ENCODE measurements around the gene TMEM250.
A peak's percentile ranks its signal among the peaks of the same experiment; 100 is the strongest.

TMEM250 gene

DNA sequence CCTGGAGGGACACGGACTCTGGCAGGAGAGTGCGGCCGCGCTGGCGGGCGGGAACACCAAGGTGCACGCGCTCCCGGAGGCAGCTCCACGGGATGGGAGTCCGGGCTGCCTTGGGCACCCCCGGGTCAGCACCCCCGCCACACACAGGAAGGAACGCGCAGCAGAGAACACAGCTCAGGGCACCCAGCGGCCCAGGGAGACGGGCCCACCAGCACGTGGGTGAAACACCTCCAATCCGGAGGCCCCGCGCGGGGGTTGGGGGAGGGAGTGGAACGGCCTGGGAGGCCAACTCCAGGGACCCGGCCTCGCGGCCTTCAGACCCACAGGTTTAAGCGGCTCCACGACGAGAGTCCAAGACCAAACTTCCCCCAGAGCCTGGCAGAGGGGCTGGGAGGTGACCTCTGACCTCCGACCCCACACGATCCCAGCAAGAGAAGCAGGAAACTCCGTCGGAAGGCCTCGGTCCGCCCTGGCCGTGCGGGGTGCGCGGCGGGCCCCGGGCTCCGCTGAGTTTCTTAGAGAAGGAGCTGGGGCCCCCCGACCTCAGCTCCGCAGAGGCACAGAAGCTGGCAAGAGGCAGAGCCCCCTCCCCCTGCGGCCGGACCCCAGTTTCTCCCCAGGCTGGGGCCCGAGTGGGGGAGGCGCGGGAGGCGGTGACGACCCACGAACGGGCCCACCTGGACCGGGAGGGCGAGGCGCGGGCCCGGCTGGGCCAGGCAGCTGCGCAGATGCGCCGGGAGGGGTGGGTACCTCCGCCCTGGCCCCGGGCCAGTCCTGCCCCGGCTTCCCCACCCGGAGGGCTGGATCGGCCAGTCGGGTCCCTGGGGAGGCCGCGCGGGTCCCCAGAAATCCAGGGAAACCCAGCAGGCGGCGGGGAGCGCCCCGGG lies 24.4 kb downstream of the TMEM250 start:
- peak; percentile 43 for DNase-seq (ENCODE audit: low spot score)

DNA sequence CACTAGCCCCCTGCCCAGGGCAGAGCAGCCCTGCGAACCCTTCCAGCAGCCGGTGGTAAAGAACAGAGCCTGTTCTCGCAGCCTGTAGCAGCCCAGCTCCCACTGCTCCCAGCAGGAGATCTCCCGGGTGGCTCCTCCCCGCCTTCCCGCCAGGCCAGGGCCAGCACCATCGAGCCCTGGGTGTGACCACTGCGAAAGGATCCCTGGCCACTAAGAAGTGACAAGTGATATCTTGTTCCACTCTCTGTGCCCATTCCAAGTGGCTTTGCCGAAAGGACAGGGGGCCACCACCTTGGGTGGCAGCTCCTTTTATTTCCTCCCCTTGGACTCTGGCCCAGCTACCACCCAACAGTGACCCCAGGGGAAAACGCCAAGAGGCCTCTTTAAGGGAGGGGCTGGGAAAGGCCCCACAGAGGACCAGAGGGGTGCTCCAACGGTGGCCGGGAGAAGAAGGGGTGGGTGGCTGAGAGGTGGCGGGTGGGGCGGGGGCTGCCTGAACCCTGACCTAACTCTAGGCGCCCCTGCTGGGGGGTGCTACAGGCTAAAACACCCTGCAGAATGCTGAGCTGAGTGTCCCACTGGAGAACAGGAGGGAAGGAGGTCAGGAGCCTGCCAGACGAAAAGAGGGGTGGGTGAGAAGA lies 25.2 kb downstream of the TMEM250 start:
- DNase-seq (ENCODE audit: low spot score): no peak

DNA sequence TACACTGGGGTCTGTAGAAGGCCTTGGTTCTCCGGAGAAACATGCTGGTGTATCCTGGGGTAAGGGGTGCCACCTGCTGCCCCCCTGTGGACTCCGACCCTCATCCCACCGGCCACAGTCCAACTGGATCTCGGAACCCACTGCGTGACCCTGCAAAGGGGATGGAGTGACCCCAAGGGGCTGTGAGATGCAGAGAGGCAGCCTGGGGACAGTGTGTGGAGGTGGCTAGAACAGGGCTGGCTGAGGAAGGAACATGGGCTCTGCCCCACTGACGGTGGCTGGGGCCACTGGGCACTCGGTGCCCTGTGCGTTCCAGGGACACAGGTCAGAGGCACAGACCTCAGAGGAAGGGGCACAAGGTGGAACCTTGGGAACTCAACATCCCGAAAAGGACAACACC lies 25.9 kb downstream of the TMEM250 start:
- no peak for DNase-seq (ENCODE audit: low spot score)

DNA sequence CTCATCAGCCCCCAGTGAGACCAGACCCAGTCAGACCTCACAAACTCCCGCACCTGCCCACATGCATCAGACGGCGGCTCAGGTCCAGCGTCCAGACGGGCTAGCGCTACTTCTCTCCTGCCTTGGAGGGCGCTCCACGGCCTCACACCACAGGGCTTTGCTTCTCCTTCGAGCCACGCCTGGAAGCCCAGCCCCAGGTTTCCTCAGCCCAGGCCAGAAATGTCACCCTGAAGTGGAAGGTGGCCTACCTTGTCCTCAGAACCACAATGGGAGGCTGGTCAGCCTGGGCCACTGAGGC lies 26.4 kb downstream of the TMEM250 start:
- no peak for DNase-seq (ENCODE audit: low spot score)

DNA sequence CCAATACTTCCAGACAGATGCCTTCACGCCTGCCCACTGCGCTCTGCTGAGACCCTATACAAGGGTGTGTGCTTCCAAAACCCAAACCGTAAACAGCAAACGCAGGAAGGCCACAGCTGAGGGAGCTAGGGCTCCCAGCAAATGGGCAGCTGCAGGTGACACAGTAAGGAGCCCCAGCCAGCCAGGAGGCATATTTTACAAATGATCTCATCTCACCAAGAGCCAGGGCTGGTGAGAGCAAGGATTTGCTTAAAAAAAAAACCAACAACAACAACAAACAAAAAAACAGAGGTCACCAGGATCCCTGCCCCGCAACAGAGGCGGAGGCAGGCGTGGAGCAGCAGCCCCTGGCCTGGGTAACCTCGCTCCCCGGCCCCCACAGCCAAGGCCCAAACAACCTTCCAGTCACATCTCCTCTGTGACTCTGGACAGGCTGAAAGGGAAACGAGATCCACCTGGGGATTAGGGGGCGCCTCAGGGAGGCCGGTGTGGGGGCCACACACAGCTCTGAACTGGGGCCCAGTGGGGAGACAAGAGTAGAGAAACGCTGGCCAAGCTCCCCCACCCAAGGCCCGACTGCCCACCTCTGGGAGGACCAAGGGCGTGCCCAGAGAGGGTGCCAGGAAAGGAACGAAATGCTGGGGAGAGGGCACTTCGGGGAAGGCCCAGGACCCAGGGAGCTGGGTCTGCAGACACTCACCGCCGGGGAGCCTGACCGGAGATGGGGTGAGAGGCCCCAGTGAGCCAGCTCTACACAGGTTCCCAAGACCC lies 26.9 kb downstream of the TMEM250 start:
- no peak for DNase-seq (ENCODE audit: low spot score)

DNA sequence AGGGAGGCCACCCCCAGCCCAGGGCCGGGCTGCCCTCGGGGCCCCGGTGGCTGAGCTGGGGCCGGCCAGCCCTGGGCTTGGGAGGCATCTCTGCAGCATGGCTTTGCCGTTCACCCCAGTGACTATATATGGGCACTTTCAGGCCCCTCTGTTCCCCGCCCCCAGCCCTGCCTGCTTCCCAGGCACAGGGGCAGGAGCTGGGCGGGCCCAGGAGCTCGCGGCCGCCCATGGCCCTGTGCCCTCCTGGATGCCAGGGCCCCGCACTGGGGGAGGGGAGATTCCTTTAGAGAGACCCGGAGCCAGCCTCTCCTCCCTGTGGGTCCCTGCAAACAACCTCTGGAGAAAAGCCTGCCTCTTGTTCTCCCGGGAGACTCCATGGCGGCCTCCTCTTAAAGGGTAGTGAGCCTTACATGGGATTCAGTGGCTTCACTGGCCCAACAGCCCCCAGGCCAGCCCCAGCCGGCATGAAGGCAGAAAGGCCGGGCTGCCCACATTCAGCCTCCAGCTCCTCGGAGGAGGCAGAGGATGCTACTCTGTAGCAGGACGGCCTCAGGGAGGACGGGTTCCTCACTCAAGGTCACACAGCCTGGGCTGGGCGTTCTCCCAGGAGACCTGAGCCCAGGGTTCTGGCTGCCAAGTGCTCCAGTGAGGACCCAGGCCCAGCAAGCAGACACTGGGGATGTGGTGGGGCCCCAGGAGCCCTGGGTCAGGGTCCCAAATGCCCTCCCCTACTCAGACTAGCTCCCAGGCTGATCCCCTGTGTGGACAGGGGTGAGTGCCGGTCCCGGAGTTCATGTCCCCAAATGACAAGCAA lies 27.7 kb downstream of the TMEM250 start:
- no peak for DNase-seq (ENCODE audit: low spot score)

DNA sequence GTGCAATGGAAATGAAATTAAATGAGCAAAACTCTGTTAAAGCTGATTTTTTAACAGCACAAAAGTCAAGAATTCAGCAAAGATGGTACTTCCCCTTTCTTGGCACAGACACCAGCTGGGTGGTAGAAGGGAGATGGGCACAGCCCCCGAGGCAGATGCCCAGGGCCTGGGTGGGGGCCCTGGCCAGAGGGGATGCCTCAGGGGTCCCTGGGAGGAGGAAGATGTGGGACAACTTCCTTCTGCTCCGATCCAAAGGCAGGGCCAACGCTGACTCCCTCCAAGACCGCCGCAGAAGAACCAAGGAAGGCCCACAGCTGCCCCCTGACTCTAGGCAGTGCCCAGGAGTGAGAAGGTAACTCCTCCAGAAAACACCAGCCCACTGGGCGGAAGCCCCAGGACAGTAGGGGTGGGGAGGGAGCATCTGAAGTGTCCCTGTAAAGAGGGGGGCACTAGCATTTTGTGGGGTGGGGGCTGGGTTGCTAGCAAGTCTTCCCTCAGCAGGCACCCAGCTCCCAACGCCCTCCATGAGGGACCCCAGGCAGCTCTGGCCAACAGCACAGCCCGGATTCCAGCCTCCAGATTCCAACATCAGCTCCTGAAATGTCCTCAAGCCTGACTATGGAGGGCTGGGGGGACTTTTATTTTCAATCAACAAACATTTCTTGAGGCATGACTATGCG lies 28.5 kb downstream of the TMEM250 start:
- no peak for DNase-seq (ENCODE audit: low spot score)

DNA sequence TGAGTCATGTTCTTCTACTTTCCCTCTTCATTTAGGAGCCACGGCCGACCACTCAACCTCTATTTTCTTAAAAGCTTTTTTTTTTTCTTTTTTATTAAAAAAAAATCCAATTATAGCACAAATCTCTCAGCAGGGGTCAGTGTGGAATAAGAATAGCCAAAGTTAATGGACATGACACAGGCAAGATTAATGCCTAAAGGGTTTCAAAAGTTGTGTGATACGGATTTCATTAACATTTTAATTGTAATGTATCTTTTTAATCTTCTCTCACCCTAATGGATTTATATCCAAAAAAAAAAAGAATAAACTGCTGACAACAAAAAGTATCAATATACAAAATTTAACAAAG lies 29.0 kb downstream of the TMEM250 start:
- peak; percentile 44 for DNase-seq (ENCODE audit: low spot score)

DNA sequence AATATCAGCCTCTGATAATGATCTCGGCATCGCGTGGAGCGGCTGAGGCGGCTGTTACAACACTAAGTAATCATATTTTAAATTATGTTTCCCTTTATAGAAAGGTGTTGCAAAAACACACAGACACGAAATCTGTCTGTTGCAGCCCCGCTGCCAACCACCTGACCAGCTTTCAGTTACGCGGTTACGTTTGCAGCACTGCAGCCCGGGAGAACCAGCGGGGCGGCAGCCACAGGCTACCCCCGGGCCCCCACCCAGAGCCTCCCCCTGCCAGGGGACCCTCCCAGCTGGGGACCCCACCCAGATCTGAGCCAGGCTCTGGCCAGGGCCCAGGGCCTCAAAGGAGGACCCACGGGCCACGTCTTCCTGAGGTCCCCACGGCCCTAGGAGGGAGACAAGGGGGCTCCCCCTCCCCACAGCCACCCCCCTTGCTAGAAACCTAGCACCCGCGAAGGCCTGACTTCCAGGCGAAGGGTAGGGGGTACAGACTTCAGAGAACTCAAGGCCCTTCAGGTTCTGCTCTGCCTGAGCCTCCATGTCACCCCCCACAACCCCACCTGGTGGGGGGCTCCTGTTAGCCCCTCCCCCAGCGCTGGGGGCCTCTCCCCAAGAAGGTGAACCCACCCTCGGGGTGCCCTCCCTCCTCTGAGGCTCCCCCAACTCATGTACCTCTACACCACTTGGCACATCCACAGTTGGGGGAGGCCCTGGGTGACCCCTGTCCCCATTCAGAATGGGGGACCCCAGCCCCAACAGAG lies 29.6 kb downstream of the TMEM250 start:
- DNase-seq (ENCODE audit: low spot score): no peak

DNA sequence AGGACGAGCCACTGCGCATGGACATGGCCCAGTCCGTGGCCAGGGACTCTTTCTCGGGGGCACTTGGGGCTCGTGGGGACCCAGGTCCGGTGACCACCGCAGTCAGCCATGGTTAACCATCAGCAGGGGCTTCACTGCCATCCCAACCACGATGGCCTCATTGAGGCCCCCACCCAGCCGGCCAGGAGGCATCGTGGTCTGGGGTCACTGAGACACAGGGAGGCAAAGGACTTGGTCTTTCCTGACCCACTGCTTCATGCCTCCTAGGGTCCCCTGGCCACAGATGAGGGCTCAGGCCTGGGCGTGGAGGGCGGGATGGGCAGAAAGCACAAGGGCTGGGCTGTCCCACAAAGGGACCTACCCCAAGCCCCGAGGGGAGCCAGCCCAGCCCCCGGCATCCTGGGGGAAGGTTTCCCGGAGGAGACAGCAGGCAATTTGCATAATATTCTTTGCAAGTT lies 30.2 kb downstream of the TMEM250 start:
- DNase-seq (ENCODE audit: low spot score): no peak

DNA sequence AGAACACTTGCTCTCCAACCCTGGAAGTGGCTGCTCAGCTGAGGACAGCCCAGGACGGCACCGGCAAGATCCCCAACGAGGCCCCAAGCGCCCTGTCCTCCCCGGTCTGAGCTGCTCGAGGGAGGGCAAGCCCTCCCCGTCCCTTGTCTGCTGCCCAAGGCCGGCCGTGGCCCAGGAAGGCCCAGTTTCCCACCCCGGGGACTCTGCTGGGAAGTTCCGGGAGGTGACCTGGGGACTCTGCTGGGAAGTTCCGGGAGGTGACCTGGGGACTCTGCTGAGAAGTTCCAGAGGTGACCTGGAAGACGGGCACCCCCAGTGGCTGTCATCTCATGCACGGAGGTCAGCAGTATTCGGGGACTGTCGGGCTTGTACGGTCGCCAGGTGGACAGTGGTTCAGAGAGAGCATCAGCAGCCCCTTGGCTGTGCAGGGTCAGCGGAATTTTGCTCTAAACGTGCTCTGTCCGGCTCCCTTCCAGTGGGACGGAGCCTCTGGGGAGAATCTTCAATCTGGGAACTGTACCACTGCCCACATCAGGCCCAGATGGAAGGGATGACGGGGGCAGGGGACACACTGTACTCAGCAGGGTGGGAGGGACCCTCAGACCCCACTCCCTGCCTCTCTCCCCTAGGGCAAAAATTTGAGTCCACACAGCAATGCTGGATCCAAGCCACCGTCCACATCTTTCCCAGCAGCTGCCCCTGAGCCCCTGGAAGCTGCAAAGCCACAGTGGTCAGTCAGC lies 30.8 kb downstream of the TMEM250 start:
- DNase-seq (ENCODE audit: low spot score): no peak

DNA sequence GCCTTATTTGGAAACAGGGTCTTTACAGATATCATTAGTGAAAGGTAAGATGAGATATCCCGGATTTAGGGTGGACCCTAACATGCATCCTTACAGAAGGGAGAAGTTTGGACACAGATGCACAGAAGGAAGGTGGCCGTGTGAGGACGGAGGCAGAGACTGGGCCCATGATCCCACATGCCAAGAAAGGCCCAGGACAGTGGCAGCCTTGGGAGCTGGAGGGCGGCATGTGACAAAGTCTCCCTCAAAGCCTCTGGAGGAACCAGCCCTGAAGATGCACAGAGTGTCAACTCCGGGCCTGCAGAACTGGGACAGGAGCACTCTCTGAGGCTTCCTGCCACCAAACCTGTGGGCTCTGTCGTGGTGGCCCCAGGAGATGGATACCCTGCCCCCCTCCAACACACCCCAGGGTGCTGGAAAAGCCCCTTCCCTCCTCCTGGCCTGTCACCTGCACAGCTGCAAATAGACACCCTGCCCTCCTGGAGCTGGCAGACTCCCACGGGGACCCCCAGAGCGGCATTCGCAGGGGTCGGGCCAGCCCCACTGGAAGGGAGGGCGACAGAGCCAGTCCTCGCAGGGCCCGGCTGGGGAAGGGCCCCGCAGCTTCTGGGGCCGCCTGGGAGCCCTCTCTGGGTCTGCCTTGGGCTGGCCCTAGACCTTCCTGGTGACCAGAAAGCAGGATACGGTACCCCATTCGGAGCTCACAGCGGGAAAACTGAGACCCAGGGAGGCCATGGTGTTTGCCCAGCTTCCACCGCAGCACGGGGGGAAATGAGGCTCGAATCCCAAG lies 31.5 kb downstream of the TMEM250 start:
- no peak for DNase-seq (ENCODE audit: low spot score)

DNA sequence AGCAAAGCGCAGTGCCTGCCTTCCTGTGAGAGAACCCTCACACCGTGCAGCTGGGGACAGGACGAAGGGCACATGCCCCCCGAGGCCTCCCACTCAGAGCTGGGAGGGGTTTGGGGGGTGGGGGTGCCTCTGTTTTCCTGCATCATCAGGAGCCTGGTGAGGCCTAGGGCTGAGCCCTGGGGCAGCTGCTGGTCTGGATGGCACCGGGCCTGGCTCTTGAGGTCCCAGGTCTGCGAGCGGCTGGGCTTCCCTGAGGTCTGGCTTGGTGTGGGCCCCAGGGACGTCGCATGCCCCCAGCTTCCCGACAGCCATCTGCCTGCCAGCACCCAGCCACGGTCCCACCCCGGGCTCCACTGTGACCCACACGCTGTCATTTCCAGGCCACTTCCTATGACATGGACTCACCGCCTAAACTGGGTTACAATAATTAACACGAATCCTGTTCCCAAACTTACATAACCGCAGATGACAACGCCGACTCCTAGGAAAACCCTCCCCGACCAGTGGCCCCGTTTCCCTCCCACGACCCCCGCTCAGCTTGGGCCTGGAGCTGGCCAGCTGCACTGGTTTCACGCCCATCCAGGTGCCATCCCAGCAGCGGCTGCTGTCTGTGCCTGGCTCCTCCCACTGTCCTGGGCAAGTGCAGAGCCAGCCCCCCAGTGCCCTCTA lies 32.3 kb downstream of the TMEM250 start:
- DNase-seq (ENCODE audit: low spot score): no peak

DNA sequence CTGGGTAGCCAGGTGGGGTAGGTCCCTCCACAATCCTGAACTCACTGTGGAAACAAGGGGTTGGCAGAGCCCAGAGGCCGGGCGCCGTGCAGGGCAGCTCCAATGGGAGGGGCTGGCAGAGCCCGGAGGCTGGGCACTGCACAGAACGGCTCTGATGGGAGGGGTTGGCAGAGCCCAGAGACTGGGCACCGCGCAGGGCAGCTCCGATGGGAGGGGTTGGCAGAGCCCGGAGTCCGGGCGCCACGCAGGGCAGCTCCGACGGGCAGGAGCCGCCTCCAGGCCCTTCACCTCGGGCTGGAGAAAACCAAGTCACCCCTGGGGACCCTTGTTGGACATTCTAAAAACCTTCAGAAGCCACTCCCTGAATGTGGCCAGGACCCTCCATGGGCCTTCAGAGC lies 32.9 kb downstream of the TMEM250 start:
- DNase-seq (ENCODE audit: low spot score): no peak

DNA sequence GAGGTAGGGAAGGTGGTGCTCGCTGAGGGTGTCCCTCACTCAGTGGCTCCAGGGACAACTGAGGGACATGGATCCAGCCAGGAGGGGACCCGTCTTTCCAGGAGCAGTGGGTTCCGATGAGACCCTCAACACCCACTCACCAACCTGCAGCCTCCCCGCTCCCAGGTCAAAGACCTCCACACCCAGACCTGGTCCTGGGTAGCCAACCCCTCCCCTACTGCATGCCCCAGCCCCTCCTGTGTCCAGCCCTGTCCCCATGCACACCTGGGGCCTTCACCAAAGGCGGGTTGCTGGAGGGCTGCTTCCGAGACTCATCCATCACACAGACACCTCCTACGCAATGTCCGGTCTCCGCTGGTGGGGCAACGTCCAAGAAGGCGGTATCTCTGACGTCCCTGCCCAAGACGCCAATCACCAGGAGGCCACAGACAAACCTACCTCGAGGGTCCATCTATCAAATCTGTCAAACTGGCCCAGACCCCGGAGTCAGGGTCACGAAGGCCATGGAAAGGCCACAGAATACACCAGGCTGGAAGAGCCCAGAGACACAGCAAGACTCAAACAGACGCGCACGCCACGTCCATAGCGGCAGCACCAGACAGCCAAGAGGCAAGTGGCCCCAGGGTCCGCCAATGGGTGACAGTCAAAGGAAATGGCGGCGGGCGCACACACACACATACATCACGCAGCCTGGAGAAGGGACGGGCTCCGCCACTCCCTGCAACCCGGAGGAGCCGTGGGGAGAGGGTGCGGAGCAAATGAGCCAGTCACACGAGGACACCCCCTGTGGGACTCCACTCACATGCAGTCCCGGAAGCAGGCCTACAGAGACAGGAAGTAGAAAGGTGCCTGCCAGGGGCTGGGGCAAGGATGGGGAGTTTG lies 34.4 kb downstream of the TMEM250 start:
- DNase-seq (ENCODE audit: low spot score): no peak

DNA sequence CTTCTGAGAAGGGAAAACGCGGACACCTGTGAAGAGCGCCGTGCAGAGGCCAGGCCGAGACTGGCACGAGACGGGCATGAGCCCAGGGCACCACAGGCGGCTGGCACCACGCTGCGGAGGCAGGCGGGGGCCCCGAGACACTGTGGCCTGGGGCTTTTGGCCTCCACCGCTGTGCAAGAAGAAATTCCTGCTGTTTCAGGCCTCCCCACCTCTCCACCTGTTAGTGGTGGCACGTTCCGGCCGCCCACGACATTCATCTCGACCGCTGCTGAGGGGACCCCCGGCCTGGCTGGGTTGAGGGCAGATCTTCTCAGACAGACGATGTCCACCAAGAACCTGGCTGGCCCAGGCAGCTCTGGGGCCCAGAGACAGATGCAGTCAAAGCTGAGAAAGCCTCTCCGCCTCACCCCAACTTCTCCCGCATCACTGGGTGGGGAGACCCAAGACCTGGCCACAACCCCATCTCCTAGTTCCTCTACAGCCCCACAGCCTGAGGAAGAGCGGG lies 35.1 kb downstream of the TMEM250 start:
- no peak for DNase-seq (ENCODE audit: low spot score)

All from CD4-positive, alpha-beta T cell treated with Interleukin-2 at 100 ng/mL for 4 hours (primary cell).